IMR-90 (cell line): ENCODE measurements around the gene ARMH3. TPM values are rescaled to one million over a fixed set of nuclear protein-coding genes. Genes with fewer than 3 reads are reported as not detected.

Experiments used
- ATAC-seq: fragments of 200-7000 bp; cut with Tn5 transposase; 2 replicates; pipeline ENCODE4 v1.9.1; 2020; ENCODE audit warnings: low read depth, mild to moderate bottlenecking, moderate library complexity
- BruUV-seq: library from RNA; stranded (reverse); fragments of 400-500 nt; replicated peaks from 2 replicates; lab custom pipeline; 2021; lab: Mats Ljungman, UMichigan
- CTCF ChIA-PET: fragments of 300-600 bp; formaldehyde crosslinking; extraction: SDS; loops from one replicate; lab custom pipeline; 2021; ENCODE audit warnings: antibody characterized with exemption; lab: Yijun Ruan, JAX
- POLR2A ChIA-PET: fragments of 300-600 bp; sonication (Branson Sonifier 250); formaldehyde crosslinking; loops from one replicate; lab custom pipeline; 2022; ENCODE audit warnings: antibody characterized with exemption; ENCODE audit not compliant: unreplicated experiment; lab: Charles Lee
- DNase-seq: peaks from one replicate; pipeline ENCODE4 v3.0.0; 2013
- H2AFZ ChIP-seq: replicated peaks from 2 replicates; pipeline ENCODE3; 2013; ENCODE audit warnings: low read length, mild to moderate bottlenecking; ENCODE audit not compliant: poor library complexity
- H2AK5ac ChIP-seq: 2 replicates; pipeline ENCODE4 v1.6.1; 2013; ENCODE audit warnings: low read depth, low read length, inconsistent platforms
- H2AK9ac ChIP-seq: replicated peaks from 2 replicates; pipeline ENCODE3; 2013; ENCODE audit warnings: mild to moderate bottlenecking, low read depth, low read length, moderate library complexity; ENCODE audit not compliant: poor library complexity
- H2BK120ac ChIP-seq: 2 replicates; pipeline ENCODE4 v1.6.1; 2013; ENCODE audit warnings: low read depth, low read length, inconsistent platforms
- H2BK15ac ChIP-seq: 3 replicates; pipeline ENCODE4 v1.6.1; 2013; ENCODE audit warnings: low read depth, low read length, inconsistent platforms
- H2BK20ac ChIP-seq: 2 replicates; pipeline ENCODE4 v1.6.1; 2013; ENCODE audit warnings: low read depth, mild to moderate bottlenecking, inconsistent platforms, low read length, moderate library complexity
- H2BK5ac ChIP-seq: 2 replicates; pipeline ENCODE4 v1.6.1; 2013; ENCODE audit warnings: mild to moderate bottlenecking, low read depth, low read length, inconsistent platforms; ENCODE audit not compliant: poor library complexity, severe bottlenecking
- H3K14ac ChIP-seq: replicated peaks from 2 replicates; pipeline ENCODE4 v1.6.1; 2013; ENCODE audit warnings: low read depth, low read length, inconsistent platforms
- H3K18ac ChIP-seq: 2 replicates; pipeline ENCODE4 v1.6.1; 2013; ENCODE audit warnings: low read depth, low read length, control low read depth
- H3K23ac ChIP-seq: 2 replicates; pipeline ENCODE4 v1.6.1; 2013; ENCODE audit warnings: low read depth, low read length, inconsistent platforms
- H3K27ac ChIP-seq: 2 replicates; pipeline ENCODE4 v1.5.1; 2013; ENCODE audit warnings: mild to moderate bottlenecking, control low read depth, low read length; ENCODE audit not compliant: insufficient read depth
- H3K27me3 ChIP-seq: 2 replicates; pipeline ENCODE4 v1.6.1; 2013; ENCODE audit warnings: low read length; ENCODE audit not compliant: control insufficient read depth, insufficient read depth
- H3K36me3 ChIP-seq: 2 replicates; pipeline ENCODE4 v1.6.1; 2013; ENCODE audit warnings: low read length, mixed read lengths; ENCODE audit not compliant: control insufficient read depth, insufficient read depth
- H3K4ac ChIP-seq: 2 replicates; pipeline ENCODE4 v1.6.1; 2013; ENCODE audit warnings: low read depth, low read length, inconsistent platforms
- H3K4me1 ChIP-seq: 2 replicates; pipeline ENCODE4 v1.6.1; 2013; ENCODE audit warnings: low read length, mixed read lengths; ENCODE audit not compliant: control insufficient read depth, insufficient read depth
- H3K4me2 ChIP-seq: 2 replicates; pipeline ENCODE4 v1.6.1; 2013; ENCODE audit warnings: low read depth, mild to moderate bottlenecking, control low read depth, low read length, moderate library complexity
- H3K4me3 ChIP-seq: 2 replicates; pipeline ENCODE4 v1.5.1; 2013; ENCODE audit warnings: low read depth, mild to moderate bottlenecking, control low read depth, low read length, moderate library complexity; ENCODE audit not compliant: insufficient read depth
- H3K56ac ChIP-seq: 2 replicates; pipeline ENCODE4 v1.6.1; 2013; ENCODE audit warnings: low read length, inconsistent platforms; ENCODE audit not compliant: insufficient read depth; ENCODE audit errors: extremely low read depth
- H3K79me1 ChIP-seq, 2 experiments: 2 replicates each; pipeline ENCODE4 v1.6.1; 2013; ENCODE audit warnings: low read length in 2 of 2, inconsistent platforms in 1 of 2, low read depth in 1 of 2
- H3K9ac ChIP-seq: 2 replicates; pipeline ENCODE4 v1.6.1; 2013; ENCODE audit warnings: low read depth, low read length, control low read depth
- H3K9me1 ChIP-seq: 2 replicates; pipeline ENCODE4 v1.6.1; 2013; ENCODE audit warnings: low read length, inconsistent platforms; ENCODE audit not compliant: insufficient read depth
- H3K9me3 ChIP-seq: 2 replicates; pipeline ENCODE4 v1.6.1; 2013; ENCODE audit warnings: low read length; ENCODE audit not compliant: control insufficient read depth, insufficient read depth
- H4K20me1 ChIP-seq: 2 replicates; pipeline ENCODE4 v1.6.1; 2013; ENCODE audit warnings: low read length, inconsistent platforms; ENCODE audit not compliant: insufficient read depth
- H4K5ac ChIP-seq: 2 replicates; pipeline ENCODE4 v1.6.1; 2013; ENCODE audit warnings: mild to moderate bottlenecking, low read depth, low read length, control low read depth
- H4K8ac ChIP-seq, 2 experiments: 2 replicates each; pipeline ENCODE4 v1.6.1; 2013; ENCODE audit warnings: low read depth in 2 of 2, low read length in 2 of 2, control low read depth in 1 of 2, inconsistent platforms in 1 of 2
- H4K91ac ChIP-seq: 2 replicates; pipeline ENCODE4 v1.6.1; 2013; ENCODE audit warnings: low read depth, low read length, inconsistent platforms; ENCODE audit not compliant: insufficient read depth
- BHLHE40 ChIP-seq: fragments of 150-350 bp; IDR thresholded peaks from 2 replicates; pipeline ENCODE4 v1.6.1; 2016; ENCODE audit warnings: mild to moderate bottlenecking, low read depth, low read length
- CEBPB ChIP-seq: IDR thresholded peaks from 2 replicates; pipeline ENCODE4 v1.6.1; 2012; ENCODE audit warnings: low read depth, low read length, improper control_type of control experiment
- CHD1 ChIP-seq: IDR thresholded peaks from 2 replicates; pipeline ENCODE4 v1.6.1; 2012; ENCODE audit warnings: low read depth, low read length, improper control_type of control experiment
- CTCF ChIP-seq: conservative IDR thresholded peaks from 2 replicates; pipeline ENCODE4 v1.5.1; 2012; ENCODE audit warnings: mild to moderate bottlenecking, low read depth, low read length, improper control_type of control experiment
- ELK1 ChIP-seq: fragments of 150-350 bp; IDR thresholded peaks from 2 replicates; pipeline ENCODE4 v1.6.1; 2016; ENCODE audit warnings: low read depth, mild to moderate bottlenecking, low read length, moderate library complexity, borderline replicate concordance
- FOS ChIP-seq: fragments of 150-350 bp; IDR thresholded peaks from 2 replicates; pipeline ENCODE4 v1.6.1; 2016; ENCODE audit warnings: low read depth, low read length
- MAZ ChIP-seq: IDR thresholded peaks from 2 replicates; pipeline ENCODE4 v1.6.1; 2012; ENCODE audit warnings: low read depth, mild to moderate bottlenecking, low read length, improper control_type of control experiment, moderate library complexity, borderline replicate concordance
- MXI1 ChIP-seq: IDR thresholded peaks from 2 replicates; pipeline ENCODE4 v1.6.1; 2012; ENCODE audit warnings: low read depth, mild to moderate bottlenecking, low read length, moderate library complexity, borderline replicate concordance
- NFE2L2 ChIP-seq: fragments of 150-350 bp; IDR thresholded peaks from 2 replicates; pipeline ENCODE4 v1.6.1; 2016; ENCODE audit warnings: low read depth, mild to moderate bottlenecking, low read length
- POLR2A ChIP-seq: IDR thresholded peaks from 2 replicates; pipeline ENCODE4 v1.6.1; 2012; ENCODE audit warnings: mild to moderate bottlenecking, low read depth, low read length
- RCOR1 ChIP-seq: IDR thresholded peaks from 2 replicates; pipeline ENCODE4 v1.6.1; 2012; ENCODE audit warnings: mild to moderate bottlenecking, low read length, improper control_type of control experiment; ENCODE audit not compliant: insufficient replicate concordance
- RFX5 ChIP-seq: IDR thresholded peaks from 2 replicates; pipeline ENCODE4 v1.8.0; 2012; ENCODE audit warnings: low read depth, mild to moderate bottlenecking, low read length, moderate library complexity
- SMC3 ChIP-seq: fragments of 150-350 bp; IDR thresholded peaks from 2 replicates; pipeline ENCODE4 v1.6.1; 2016; ENCODE audit warnings: low read depth, mild to moderate bottlenecking, antibody characterized with exemption, low read length, moderate library complexity
- WGBS, 2 experiments: methylation state at CpG; one replicate each; pipeline versions ENCODE4 v1.1.5 to v1.1.7; 2013; ENCODE audit warnings: missing lambda C conversion rate in 2 of 2; ENCODE audit not compliant: insufficient read length in 1 of 2; ENCODE audit errors: extremely low coverage in 2 of 2; 5-methylcytosine and 5-hydroxymethylcytosine counted together
- dilution Hi-C: fragments of 300-500 bp; cut with HindIII; formaldehyde crosslinking; loops from one replicate; pipeline ENCODE4 v1.14.3; 2018; ENCODE audit warnings: low sequenced_read_pairs; ENCODE audit not compliant: unreplicated experiment
- in situ Hi-C: fragments of 300-500 bp; cut with MboI; formaldehyde crosslinking; loops from 3 replicates; pipeline ENCODE4 v1.14.3; 2019; ENCODE audit warnings: low sequenced_read_pairs, inconsistent platforms, mixed read lengths
- intact Hi-C: fragments of 100-400 bp; cut with micrococcal nuclease; formaldehyde crosslinking; loops from 2 replicates; pipeline ENCODE4 v1.10.0; 2022
- polyA plus RNA-seq, 3 experiments: library from polyadenylated mRNA; depleted of rRNA; stranded (reverse); fragments of >200 nt; gene quantifications; 2 replicates each; pipeline ENCODE4 v1.2.3, GENCODE V29; 2012; ENCODE audit warnings: low replicate concordance in 1 of 3
- total RNA-seq: library from RNA; depleted of rRNA; stranded (reverse); fragments of >200 nt; gene quantifications from 2 replicates; pipeline ENCODE4 v1.2.3, GENCODE V29; 2012

ARMH3 gene
- total and polyA plus RNA-seq, 2 of the 4 experiments (the other 2 are of a cell fraction): 12.1 to 13.1 TPM

GRCh38 chr10:102066399-102067088 is 10.6 kb upstream of the ARMH3 start:
- no peak overlapping the region for H2BK120ac ChIP-seq
- WGBS, 2 experiments: 92% methylated on average over 5 of the region's 16 CpGs; no CpG with 5 or more reads in 1 of the 2 experiments
- H3K23ac ChIP-seq: peak overlapping the region; percentile 16; the same call in 1 of the 2 replicates
- in situ Hi-C loops (no loop called here), intact Hi-C loops (no loop called here), dilution Hi-C loops (no loop called here)
- H2BK20ac ChIP-seq: no peak overlapping the region
- H3K9me3 ChIP-seq: no peaks in the 10 kb centered on the region
- peaks cover 20% of the 10 kb centered on the region for H3K36me3 ChIP-seq
- ChIA-PET CTCF (interaction anchor here (1.5 kb wide), 1 partner anchor 56 kb away, joined by 3 read pairs; no protein-coding TSS in a partner anchor), POLR2A (no interaction called here)
- no peak overlapping the region for H3K18ac ChIP-seq
- TF ChIP-seq MAZ: no peak
- TF ChIP-seq FOS: no peak
- TF ChIP-seq MXI1: no peak
- no peak for TF ChIP-seq RCOR1
- TF ChIP-seq CEBPB: no peak
- TF ChIP-seq CHD1: no peak
- TF ChIP-seq RFX5: no peak
- TF ChIP-seq ELK1: no peak
- no peak for TF ChIP-seq NFE2L2
- TF ChIP-seq CTCF: no peak
- no peak for TF ChIP-seq SMC3
- TF ChIP-seq POLR2A: no peak
- TF ChIP-seq BHLHE40: no peak
- no peak overlapping the region for H3K56ac ChIP-seq
- H3K79me1 ChIP-seq: peaks cover 22 to 43% of the 10 kb centered on the region in 2 experiments
- H3K9ac ChIP-seq: peak overlapping the region; percentile 98
- H4K8ac ChIP-seq: peak overlapping the region in 1 of 2 experiments; percentile 55; a peak in 1 of 4 replicates
- H3K4me2 ChIP-seq: peak overlapping the region; percentile 97
- peak overlapping the region; percentile 73 for H2AK9ac ChIP-seq
- no peak overlapping the region for H2BK5ac ChIP-seq
- no peak overlapping the region; the same call in 1 of the 2 replicates for H3K4ac ChIP-seq
- DNase-seq (no peak), ATAC-seq (no peak)
- H4K5ac ChIP-seq: no peak overlapping the region
- H3K27ac ChIP-seq: peak overlapping the region; percentile 61; the same call in 1 of the 2 replicates
- H3K4me1 ChIP-seq: peaks cover 22% of the 10 kb centered on the region
- H4K91ac ChIP-seq: no peak overlapping the region; the same call in 1 of the 2 replicates
- H3K27me3 ChIP-seq: no peaks in the 10 kb centered on the region
- no peak overlapping the region; the same call in 1 of the 2 replicates for H3K14ac ChIP-seq
- peaks cover 19% of the 10 kb centered on the region for H3K9me1 ChIP-seq
- peaks cover 33% of the 10 kb centered on the region for H4K20me1 ChIP-seq
- BruUV-seq: no TSS peak
- peak overlapping the region; percentile 89 for H2AFZ ChIP-seq
- H3K4me3 ChIP-seq: peak overlapping the region; percentile 68
- peak overlapping the region; percentile 90; the same call in 1 of the 2 replicates for H2AK5ac ChIP-seq
- H2BK15ac ChIP-seq: no peak overlapping the region
